Body of pancreas (tissue), 4 donors: ENCODE results near the gene ACTN1.

Experiments used
- POLR2A ChIP-seq, 3 donors: fragments of 450-650 bp; IDR thresholded peaks; one replicate each; pipeline ENCODE4 v1.6.1; 2016; ENCODE audit warnings: antibody characterized with exemption in 3 of 3, mild to moderate bottlenecking in 2 of 3
- TF ChIP-seq, protein P1 (sequence below), 7 experiments: fragments of 450-650 bp in 4 of 7; fragments of 200-600 bp in 3 of 7; sonication (generic) in 3 of 7; IDR thresholded peaks; one replicate each; pipeline ENCODE4 v1.5.1; 2016 to 2019; ENCODE audit warnings: antibody characterized with exemption in 7 of 7

- TF ChIP-seq POLR2A (IDR thresholded peaks at IDR 0.05) = no peak
- TF ChIP-seq, protein P1, sequence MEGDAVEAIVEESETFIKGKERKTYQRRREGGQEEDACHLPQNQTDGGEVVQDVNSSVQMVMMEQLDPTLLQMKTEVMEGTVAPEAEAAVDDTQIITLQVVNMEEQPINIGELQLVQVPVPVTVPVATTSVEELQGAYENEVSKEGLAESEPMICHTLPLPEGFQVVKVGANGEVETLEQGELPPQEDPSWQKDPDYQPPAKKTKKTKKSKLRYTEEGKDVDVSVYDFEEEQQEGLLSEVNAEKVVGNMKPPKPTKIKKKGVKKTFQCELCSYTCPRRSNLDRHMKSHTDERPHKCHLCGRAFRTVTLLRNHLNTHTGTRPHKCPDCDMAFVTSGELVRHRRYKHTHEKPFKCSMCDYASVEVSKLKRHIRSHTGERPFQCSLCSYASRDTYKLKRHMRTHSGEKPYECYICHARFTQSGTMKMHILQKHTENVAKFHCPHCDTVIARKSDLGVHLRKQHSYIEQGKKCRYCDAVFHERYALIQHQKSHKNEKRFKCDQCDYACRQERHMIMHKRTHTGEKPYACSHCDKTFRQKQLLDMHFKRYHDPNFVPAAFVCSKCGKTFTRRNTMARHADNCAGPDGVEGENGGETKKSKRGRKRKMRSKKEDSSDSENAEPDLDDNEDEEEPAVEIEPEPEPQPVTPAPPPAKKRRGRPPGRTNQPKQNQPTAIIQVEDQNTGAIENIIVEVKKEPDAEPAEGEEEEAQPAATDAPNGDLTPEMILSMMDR (IDR thresholded peaks at IDR 0.05) = no peak
These were observed 54.6 kb downstream of the ACTN1 start for GRCh38 chr14:68924186-68925158.
